NT2/D1 (cell line): Measurements from ENCODE around the gene COX7A1.

Experiments used
- SUZ12 ChIP-seq: IDR thresholded peaks from 2 replicates; pipeline ENCODE4 v1.6.1; 2011; ENCODE audit not compliant: insufficient read length, insufficient read depth; ENCODE audit errors: extremely low read depth
- YY1 ChIP-seq: IDR thresholded peaks from 2 replicates; pipeline ENCODE4 v1.6.1; 2011; ENCODE audit not compliant: insufficient read length, insufficient read depth
- ZNF274 ChIP-seq: IDR thresholded peaks from 2 replicates; pipeline ENCODE4 v1.6.1; 2011; ENCODE audit warnings: mild to moderate bottlenecking, low read depth, low read length

DNA sequence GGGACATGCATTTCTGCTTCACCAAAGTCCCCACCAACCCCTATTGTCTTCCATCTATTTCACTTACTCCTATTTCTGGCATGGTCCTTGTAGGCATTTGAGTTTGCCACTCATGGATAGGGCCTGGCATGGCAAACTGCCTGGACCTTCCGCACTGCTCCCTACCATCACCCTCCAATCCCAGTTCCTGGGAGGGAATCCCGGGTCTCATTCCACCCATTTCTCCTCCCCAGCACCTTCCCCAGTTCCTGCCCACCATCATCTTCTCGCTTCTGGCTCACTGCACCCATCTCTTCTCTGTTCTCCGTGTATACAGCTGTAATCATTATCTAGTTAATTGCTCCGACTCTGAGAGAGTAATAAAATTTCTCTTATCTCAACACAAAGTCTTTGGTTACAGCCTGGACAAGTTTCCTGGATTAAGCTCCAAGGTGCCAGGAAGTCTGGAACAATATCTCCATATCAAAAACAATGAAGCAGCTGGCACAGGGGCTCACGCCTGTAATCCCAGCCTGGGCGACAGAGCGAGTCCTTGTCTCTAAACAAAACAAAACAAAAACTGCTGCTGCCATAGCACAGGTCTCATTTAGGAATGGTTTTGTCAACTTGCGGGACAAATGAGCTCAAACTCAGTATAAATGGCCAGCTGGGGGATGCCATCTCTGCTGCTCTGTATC lies 17.0 kb upstream of the COX7A1 start:
- no peak for TF ChIP-seq ZNF274
- TF ChIP-seq SUZ12: no peak
- TF ChIP-seq YY1: no peak
